H54 (cell line): ENCODE data around the gene NXPE1.

Experiments used
- DNase-seq: peaks from one replicate; pipeline ENCODE4 v3.0.0; 2011; ENCODE audit warnings: low spot score, mixed read lengths; ENCODE audit not compliant: insufficient read length
- FAIRE-seq: peaks from 3 replicates; lab custom pipeline; 2011; peaks lifted over from hg19 to GRCh38; lab: Jason Lieb, UNC
- POLR2A ChIP-seq: IDR thresholded peaks from 2 replicates; pipeline ENCODE4 v1.6.1; 2011; ENCODE audit warnings: low read depth, mild to moderate bottlenecking, low read length

Gene NXPE1

DNA sequence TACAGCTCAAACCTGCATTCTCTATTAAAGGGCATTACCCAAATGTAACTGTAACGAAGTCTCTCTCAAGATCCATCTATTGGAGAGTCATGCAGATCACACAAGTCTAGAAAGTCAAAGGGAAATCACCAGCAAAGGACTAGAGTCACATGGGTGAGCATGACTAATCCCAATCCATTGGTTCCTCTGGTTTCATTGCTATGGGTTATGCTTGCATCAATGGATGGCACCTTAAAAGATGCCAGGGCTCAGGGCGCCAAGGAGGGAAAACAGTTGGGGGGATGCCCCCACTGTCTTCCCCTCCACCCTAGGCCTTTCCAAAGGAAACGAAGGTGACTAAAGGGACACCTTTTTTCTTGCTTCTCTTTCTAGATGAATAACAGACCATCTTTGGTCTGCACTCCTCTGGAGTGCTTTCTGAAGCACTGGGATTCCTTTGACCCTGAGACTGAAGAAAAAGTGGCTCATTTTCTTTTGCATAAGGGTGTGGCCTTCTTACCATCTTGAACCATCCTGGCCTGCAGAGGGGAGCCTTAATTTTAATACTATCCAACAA is 27.8 kb upstream of the NXPE1 start:
- no peak for DNase-seq
- no peak for FAIRE-seq
- no peak for TF ChIP-seq POLR2A

DNA sequence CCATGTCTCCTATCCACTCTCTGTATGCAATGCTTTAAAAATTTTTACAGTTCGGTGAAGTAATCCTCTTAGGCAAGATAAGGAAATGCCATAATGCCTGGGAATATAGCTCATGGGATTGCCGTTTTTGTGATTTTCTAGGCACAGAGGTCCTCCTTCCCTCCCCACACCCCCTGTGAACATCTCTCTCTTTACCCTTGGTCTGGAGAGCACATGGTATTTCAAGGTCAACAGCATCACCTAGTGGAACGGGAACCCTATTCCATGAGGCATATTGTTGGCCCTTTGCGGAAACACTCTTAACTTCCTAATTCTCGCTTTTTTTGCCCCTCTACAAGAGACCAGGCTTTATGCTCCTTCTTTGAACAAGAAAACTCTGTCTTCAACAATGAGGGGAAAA is 27.1 kb upstream of the NXPE1 start:
- DNase-seq (no peak), FAIRE-seq (no peak)
- TF ChIP-seq POLR2A: no peak

DNA sequence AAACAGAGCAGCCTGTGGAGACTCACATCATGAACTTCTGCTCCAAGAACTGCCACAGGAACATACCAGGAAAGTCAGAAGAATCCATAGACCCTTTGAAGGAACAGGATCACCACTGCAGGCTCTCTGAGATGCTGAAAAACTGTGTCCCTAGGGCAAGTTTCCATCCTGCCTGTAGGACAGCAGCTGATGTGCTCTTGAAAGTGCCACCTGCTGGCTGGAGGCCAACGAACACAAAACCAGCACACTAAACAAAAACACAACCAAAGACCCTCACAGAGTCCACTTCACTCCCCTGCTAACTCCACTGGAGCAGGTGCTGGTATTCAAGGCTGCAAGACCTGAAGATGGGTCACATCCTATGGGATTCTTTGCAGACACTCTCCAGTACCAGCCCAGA is 12.0 kb upstream of the NXPE1 start:
- no peak for TF ChIP-seq POLR2A
- FAIRE-seq (no peak), DNase-seq (no peak)

DNA sequence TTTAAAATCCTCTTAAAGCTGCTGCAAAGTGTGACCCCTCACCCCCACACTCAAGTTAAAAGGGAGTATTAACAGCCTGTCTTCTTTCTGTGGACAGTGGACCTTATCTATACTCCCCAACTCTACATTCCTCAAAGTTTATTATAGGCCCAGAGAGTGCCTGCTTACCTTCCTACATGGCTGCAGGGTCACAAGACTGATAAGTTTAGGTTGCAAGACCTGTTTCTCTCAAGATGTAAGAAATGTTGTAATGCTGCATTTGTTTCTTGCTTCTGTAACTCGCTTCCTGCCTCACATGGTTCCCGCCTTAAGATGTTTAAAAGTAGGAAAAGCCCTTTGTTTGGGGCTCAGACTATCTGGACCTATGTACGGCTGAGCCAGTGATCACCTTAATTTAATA is 10.1 kb upstream of the NXPE1 start:
- no peak for FAIRE-seq
- DNase-seq: no peak
- TF ChIP-seq POLR2A: no peak

DNA sequence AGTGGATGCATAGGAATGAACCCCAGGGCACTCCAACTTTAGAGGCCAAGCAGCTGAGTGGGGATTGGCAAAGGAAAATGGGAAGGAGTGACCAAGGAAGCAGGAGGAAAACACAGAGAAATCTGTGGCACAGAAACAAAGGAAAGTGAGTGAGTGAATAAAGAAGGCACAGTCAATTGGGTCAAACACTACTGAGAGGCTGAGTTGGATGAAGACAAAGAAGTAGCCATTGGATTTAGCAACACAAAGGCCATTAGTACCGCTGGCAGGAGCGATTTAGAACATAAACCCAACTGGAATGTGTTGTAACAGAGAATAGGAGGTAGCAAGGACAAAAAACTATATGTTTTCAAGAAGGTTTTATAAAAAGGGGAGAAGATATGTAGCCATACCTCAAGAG is 6.6 kb upstream of the NXPE1 start:
- FAIRE-seq (no peak), DNase-seq (no peak)
- no peak for TF ChIP-seq POLR2A

DNA sequence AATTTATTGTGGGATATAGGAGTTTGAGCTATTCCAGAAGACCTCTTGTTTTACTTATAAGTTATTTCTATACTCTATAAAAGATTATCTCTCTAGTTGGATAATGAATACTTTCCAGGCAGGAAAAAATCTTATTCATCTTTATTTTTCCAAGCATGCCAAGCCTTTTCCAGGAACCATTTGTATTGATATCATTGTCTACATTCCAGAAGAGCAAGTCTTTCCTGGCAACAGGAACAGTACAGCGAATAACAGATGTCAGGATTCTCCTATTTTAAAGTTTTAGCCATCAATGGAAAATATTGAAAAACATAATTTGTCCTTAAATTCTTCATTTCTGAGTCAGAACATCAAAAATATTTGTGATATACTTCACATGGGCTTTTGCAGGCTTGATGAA is 5.2 kb upstream of the NXPE1 start:
- TF ChIP-seq POLR2A: no peak
- no peak for DNase-seq
- FAIRE-seq: no peak

DNA sequence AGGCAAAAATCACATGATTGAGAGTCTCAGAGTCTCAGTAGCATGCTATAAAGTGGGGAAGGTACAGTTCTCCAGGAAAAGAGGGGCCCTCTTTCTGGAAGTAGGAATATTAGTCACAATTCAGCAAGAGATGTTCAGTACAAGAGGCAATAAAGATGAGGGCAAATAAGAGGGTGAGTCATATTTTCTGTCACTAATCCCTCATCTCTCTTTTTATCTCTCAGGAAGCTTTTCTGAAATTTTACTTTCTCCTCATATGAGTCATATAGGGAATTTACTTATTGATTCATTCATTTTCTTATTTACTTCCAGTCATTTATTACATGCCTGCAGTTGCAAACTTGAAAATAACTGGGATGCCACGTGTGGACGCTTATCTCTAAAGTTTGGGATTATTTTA is 3.4 kb upstream of the NXPE1 start:
- no peak for FAIRE-seq
- DNase-seq: no peak
- no peak for TF ChIP-seq POLR2A

DNA sequence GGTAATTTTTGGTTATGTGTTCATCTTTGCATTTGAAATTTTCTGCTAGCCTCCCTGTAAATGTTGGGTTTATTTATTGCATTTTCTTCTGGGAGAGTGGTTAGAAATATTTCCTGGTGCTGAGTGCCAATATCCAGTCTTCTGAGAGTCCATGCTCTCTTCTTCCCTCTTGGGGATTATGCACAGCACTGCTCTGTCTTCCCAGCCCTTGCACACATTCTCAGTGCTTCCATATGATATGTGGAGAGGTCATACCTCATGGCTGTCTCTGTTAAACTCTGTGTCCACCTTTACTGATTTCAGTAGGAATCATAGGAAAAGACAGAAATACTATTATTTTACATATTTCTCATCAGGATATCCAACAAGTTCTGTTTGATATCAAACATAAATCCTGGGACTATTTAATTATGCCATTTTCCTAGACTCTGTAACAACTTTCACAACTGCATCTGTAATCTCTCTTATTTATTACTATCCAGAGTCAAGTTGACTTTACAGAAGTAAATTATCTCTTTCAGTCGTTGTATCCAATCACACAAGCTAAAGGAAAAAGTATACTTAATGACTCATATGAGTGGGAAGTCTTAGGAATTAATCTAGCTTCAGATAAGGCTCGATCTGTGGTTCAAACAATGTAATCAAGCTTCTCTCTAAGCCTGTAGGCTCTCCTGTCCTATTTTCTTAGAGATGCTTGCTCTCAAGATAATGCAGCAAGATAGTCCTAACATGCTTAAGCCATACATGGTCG is 2.7 kb upstream of the NXPE1 start:
- FAIRE-seq (no peak), DNase-seq (no peak)
- TF ChIP-seq POLR2A: no peak

DNA sequence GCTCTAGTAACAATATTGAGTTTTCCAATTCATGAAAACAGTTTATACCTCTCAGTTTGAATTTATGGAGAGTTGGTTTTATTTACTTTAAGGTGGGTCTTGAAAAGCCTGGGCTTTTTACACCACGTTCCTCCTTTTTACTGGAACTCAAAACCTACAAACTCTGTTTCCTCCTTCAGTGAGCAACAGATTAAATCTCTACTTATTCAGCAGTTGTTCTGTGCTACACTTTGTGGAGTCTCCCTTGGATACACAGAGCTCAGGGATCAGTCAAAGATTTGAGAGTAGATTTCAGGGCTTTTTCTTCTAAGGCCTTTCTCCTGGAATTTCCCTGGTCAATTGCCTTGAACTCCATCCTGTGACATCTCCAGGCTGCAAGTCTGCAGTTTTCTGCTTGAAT is 3.5 kb downstream of the NXPE1 start:
- no peak for TF ChIP-seq POLR2A
- FAIRE-seq (no peak), DNase-seq (no peak)

DNA sequence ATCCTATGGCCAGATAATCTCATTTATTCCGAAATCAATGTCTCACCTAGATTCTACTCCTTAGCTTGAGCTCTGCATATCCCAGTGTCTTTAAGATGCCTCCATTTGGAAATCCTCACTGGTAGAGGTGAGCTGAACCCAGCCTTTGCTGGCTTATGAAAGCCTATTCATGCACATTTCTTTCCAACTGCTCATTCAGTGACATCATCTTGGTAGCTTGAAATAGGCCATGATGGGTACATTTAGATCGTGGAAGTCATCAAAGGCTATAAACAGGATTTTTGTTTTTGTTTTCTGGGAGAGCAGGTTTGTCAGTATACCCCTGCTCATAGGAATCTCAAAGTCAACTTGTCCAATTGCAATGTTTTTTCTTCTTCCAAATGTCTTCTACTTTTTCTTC is 6.0 kb downstream of the NXPE1 start:
- DNase-seq: no peak
- TF ChIP-seq POLR2A: no peak
- peak; percentile 27 for FAIRE-seq

DNA sequence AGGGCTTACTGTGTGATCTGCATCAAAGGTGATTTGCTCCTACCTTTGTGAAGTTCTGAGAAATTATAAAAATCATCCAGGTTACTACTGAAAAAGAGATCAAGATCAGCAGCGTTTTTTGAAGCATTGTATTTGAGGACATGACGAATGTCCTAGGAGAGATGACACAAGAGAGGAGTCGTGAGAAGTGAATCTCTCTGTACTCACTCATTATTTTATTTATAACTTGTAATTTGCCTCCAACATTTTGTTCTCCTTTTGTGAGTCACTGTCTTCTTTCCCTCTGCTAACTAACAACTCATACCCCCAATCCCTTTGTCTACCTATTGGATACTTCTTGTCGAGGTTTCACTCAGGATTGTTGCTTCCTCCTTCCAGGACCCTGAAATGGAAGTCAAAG is 8.6 kb downstream of the NXPE1 start:
- no peak for DNase-seq
- TF ChIP-seq POLR2A: no peak

DNA sequence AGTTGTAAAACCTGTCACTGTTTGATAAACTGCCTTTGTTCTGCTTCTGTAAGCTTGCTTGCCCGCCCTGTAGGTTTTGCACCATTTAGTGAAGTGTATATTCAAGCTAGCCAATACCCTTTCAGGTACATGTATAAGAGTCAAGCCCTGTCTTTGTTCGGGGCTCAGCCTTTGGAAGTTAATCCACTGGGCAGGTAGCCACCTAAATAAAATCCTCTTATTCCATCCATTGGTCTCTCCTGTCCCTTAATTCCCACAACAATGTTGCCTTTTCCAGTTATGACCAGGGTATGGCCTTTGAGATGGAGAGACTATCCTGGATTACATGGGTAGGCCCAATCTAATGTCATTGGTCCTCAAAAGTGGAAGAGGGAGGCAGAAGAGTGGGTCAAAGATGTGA is 34.0 kb downstream of the NXPE1 start:
- no peak for TF ChIP-seq POLR2A
- DNase-seq: no peak
- FAIRE-seq: no peak

More for the DNA sequence above, 8.6 kb downstream of the NXPE1 start:
- FAIRE-seq: no peak

DNA sequence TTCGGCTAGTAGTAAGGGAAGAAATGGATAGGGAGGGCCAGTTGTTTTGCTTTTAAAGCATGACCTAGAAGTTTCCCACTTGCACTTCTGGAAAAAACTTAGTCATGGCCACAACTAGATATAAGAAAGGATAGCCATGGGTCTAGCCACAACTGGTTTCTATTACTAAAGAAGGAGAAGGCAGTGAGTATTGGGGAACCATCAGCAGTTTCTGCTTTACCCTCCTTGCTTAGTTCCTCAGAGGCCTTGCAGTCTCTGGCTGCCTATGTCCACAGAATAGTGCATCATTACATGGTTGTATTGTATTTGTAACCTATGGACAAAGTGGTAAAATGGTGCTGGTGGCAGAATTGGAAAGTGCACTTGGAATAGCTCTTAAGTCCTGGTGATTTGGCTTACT is 35.6 kb downstream of the NXPE1 start:
- no peak for TF ChIP-seq POLR2A
- no peak for FAIRE-seq
- DNase-seq: no peak

DNA sequence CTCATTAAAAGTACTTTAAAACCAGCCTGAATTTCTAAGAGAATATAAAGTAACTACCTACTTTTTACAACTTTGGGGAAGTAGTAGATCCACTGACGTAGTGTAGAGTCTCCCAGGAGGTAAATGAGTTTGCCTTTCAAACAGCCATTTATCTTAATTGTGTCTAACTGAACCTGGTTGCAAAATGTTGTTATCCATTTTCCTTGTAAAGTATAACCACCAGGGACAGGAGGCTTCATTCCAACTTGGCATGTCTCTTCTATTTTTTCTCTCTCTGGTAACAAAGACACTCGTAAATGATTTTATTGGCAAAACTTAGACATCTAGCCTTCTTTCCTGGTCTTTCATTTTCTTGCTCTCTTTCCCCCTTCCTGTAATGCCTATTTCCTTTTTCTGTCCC is 36.9 kb downstream of the NXPE1 start:
- FAIRE-seq: no peak

DNA sequence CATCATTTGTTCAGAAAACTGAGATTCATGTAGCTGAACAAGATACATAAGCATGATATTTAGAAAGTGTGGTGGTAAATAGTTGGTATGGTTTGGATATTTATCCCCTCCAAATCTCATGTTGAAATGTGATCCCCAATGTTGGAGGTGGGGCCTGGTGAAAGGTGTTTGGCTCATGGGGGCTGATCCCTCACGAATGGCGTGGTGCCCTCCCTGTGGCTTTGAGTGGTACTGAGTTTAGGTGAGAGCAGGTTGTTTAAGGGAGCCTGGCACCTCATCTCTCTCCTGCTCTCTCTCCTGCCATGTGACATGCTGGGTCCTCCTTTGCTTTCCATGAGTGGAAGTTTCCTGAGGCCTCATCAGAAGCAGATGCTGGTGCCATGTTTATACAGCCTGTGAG is 48.1 kb downstream of the NXPE1 start:
- FAIRE-seq (no peak), DNase-seq (no peak)
- no peak for TF ChIP-seq POLR2A

More for the DNA sequence above, 36.9 kb downstream of the NXPE1 start:
- TF ChIP-seq POLR2A: no peak
- DNase-seq: no peak
